NCI-H1694 treated with DMSO at 0.1 percent for 48 hours (cell line): ENCODE measurements around the gene ABLIM1.
A peak's percentile ranks its signal among the peaks of the same experiment; 100 is the strongest.

Experiments
- DNase-seq: peaks from one replicate; lab custom pipeline; 2025; lab: John Stamatoyannopoulos, UW

ABLIM1 gene

DNA sequence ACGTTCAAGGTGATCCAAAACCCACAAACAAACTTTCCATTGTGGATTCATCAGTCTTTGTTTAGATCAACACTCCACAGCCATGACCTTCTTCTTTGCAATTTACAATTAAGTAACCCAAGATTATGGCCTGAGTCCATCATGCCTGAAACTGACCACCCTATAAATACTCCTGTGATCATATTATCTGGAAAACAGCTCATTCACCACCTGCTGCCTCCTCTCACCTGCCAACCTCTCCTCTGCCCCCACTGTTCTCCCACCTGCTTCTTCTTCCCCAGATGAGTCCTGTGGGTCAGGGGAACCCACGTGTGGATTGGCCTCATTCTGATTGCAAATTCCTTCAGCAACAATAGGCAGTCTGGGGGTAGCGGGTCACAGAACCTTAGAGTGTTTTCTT is 81.4 kb downstream of the ABLIM1 start:
- DNase-seq, result no peak

DNA sequence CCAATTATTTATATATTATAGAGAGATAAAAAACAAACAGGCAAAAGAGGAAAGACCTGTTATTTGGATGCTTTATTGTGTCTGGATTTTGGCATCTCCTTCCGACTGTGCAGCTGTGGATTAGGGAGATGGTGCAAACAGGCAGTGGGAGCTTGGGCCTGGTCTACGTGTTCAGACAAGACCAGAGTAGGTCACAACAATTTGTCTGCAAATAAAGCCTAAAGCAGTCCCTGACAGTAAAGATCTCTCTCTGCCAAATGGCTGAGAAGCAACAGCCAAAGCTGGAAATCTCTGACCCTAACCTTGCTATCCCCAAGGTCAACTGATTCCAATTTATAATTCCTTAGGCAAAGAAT is 82.0 kb downstream of the ABLIM1 start:
- peak; percentile 33 for DNase-seq

DNA sequence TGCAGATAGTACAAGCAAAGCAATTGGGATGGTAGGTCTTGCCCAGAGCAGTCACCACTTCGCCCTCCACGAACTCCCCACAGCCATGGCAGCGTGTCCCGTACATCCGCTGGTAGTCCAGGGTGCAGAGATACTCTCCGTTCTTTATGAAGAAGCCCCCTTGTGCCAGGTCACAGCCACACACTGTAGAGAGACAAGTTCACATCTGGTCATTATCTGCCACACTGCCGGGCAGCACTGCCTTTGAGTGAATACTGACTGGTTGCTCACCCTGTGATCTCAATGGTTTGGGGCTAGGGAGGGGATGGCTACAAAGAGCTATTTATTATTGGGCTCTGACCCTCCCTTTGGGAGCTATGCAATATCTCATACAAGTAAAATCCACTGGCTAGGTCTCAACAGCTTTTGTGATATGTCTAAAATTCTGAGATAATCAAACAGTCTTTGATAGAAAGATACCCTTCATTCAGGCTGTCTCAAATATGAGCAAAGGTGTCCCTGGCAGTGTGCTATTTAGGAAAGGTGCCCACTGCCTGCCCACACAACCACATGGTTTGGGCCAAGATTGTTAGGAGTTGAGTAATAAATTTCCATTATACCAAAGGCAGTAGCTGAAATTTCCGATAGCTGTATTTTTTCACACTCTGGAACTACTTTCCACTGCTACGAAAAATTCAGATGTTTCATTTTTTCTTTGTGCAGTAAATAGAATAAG is 82.5 kb downstream of the ABLIM1 start:
- no peak for DNase-seq

GRCh38 chr10:114573330-114574045 is 84.6 kb downstream of the ABLIM1 start:
- DNase-seq, result no peak

DNA sequence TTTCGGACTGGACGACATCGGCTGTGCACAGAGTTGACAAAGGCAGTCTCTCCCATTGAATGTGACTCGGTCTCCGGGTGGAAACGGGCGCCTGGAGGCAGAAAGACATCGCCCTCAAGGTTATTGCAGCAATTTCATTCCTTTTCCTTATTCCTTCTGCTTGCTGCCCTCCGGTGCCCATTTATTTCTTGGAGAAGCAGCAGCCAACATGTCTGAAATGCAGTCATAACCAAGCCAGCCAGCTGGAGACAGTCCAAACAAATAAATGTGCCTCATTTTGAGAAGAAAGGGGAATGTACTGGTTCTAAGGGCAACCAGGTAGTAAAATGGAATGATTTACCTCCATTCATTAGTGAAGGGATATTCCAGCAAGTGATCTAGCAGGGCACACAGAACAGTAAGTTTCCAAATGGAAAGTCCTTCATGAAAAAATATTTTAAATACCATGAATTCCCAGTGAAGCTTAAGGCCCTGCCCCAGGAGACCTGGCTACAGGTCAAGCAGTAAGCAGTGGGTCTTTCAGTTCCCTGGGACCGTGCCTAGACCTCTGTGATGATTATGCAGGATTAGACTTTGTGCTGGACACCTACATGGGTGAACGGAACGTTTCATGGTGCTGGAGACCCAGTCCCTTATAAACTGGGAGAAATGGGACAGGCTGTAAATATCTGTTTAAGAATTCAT is 86.6 kb downstream of the ABLIM1 start:
- DNase-seq, result no peak

GRCh38 chr10:114566064-114566463 is 92.0 kb downstream of the ABLIM1 start:
- DNase-seq, result no peak

DNA sequence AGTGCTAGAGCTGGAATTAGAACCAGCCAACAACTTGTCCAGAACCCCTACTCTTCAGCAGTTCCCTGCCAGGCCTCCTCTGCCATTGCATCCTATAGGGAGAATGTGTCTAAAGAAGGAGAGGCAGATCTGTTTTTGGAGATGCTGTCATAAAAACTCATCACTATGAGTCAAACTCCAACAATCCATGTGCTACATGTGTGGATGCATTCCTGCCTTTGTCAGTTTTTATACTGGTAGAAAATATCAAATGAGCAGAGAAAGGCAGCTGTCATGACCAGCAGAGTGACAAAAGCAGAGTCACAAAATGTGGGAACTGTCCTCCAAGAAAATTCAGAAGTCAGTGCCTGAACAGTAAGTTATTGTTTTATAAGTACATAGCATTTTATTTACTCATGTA is 93.0 kb downstream of the ABLIM1 start:
- DNase-seq, result no peak

DNA sequence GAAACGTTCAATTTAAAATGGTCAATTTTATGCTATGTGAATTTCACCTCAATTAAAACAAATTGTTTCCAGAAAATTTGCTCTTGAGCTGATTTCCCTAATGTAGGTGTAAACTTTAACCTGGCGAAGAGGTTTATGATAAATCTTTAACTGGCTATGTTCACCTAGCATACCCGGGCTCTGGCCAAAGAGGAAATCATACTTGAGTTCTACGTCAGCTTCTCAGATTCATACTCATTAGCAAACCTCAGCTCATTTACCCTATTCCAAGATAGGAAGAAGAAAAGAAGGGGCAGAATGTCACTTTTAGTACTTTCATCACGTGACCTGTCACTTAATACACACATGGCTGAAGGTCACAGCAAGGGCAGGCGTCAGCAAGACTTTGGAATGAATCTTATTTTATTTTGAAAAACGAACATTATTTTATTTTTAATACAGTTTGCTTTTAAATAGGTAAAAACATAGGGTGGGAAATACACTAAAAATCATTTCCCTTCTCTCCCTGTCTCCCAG is 97.0 kb downstream of the ABLIM1 start:
- DNase-seq, result no peak

DNA sequence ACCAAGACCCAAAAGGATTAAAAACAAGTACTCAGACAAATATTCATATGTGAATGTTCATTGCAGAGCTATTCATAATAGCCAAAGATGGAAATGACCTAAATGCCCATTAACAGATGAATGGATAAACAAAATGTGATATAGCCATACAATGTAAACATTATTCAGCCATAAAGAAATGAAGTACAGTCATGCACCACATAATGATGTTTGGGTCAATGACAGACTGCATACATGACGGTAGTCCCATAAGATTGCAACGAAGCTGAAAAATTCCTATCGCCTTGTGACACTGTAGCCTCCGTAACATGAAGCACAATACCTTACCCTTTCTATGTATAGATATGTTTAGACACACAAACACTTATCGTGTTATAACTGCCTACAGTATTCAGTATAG is 97.9 kb downstream of the ABLIM1 start:
- no peak for DNase-seq

GRCh38 chr10:114559636-114560035 is 98.4 kb downstream of the ABLIM1 start:
- DNase-seq, result no peak

DNA sequence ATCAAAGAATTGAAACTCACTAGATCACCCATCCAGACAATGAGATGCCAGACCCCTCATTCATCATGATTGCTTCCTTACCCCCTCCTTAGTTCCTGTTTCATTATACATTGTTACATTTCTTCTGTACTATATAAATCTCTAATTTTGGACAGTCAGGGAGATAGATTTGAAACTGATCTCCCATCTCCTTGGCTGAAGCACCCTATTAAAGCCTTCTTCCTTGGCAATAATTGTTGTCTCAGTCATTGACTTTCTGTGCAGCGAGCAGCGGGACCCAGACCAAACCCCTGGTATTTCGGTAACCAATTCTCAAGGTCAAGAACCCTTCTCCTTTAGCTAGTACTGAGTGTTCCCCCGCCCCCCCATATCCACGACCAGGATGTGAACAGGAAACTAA is 100.2 kb downstream of the ABLIM1 start:
- DNase-seq, result no peak

- no peak for DNase-seq
Observed at GRCh38 chr10:114556236-114557122, 101.6 kb downstream of the ABLIM1 start.

- no peak for DNase-seq
Observed at GRCh38 chr10:114553436-114553835, 104.6 kb downstream of the ABLIM1 start.

DNA sequence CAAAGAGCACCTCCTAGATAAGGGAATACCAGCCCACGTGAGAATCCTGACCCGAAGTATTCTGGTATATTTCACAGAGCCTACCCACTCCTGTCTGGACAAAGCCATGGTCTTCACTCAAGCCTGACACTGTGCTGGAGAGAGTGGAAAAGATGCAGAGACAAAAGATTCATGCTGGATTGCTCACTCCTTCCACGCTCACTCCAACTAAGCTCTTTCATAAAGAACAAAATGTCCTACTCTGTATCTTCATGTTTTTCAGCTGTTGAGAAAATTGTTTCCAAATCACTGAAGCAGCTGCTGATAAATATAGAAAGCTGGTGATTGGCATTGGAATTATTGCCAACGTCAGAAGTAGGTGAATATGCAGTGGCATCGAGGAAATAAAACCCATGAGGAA is 106.0 kb downstream of the ABLIM1 start:
- no peak for DNase-seq

GRCh38 chr10:114551636-114551972 is 106.5 kb downstream of the ABLIM1 start:
- no peak for DNase-seq

DNA sequence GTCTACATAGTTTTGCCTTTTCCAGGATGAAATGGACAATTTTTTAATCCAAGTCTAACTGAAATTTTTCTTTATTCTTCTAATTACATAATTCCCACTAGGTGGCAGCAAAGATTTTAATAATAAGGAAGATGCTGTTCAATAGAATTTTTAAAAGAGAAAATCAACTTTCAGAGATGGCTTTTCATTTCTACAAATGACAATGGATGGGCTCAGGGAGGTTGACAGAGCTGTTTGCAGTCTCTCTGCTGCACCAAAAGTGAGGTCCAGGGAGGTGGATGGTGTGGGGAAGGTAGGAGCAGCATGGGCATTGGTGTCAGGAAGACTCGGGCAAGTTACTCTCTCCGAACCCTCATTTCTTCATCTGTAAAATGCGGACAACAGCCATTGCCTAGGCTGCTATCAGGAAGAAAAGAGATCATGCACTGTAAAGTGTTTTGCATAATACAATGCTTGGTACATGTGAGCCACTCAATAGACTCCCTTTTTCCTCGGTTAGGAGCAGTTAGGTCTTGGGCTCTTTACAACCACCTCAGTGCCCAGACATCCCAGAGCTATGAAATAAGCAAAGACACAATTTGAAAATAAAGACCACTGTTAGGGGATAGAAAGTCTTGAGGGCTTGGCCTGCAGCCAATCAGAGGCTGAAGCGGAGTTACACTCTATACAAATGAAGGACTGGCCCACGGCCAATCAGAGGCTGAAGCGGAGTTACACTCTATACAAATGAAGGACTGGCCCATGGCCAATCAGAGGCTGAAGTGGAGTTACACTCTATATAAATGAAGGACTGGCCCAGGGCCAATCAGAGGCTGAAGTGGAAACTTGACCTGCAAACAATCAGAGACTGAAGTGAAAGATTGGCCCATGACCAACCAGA is 107.1 kb downstream of the ABLIM1 start:
- peak; percentile 17 for DNase-seq

- DNase-seq, result no peak
Observed at GRCh38 chr10:114548662-114549061, 109.4 kb downstream of the ABLIM1 start.

DNA sequence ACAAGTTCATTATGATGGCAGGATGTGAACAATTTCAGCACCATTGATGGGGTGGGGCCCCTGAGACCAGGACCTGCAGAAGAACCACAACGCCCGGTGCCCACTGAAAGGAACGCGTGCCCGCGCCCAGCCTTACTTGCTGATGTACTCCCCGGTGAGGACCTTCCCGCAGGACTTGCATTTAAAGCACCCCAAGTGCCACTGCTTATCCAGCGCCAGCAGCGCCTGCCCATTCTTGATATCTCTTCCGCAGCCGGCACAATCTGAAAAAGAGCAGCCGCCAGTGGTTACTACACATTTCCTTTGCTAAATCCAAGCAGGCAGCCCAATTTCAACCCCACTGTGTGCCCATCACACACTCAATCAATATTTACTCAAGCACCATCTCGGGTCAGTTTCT is 110.6 kb downstream of the ABLIM1 start:
- DNase-seq, result no peak

- no peak for DNase-seq
Observed at GRCh38 chr10:114547056-114547455, 111.0 kb downstream of the ABLIM1 start.

DNA sequence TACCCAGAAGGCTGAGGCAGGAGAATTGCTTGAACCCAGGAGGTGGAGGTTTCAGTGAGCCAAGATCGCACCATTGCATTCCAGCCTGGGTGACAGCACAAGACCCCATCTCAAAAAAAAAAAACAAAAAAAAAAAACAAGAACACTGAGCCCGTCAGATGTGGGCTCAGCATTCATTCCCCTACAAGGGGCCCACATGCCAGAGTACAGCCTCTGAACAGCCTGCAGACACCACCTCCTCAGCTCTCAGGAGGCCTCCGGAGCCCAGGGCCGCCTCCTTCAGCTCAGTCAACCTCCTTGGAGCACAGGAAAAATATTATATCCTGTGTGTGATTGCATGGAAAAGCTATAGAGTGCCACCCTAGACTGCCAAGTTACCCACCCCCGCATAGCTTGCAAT is 112.3 kb downstream of the ABLIM1 start:
- DNase-seq, result no peak

DNA sequence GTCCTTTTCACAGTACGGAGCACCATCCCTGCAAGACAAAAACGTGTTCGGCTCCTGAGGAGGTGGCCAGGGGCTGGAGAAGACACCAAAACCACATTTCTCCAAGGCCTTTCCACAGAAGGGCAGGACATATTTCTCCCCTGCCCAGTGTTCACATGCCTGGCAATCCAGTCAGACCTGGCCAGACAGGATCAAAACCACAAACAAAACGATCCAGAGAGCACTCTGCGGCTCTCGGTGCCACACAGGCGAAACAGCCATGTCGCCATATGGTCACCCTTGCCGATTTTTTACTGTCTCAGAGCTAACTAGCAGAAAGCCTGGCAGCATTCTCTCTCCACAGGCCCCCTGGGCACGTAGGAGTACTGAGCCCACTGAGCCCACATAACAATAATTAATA is 113.0 kb downstream of the ABLIM1 start:
- DNase-seq, result peak; percentile 31
